ENCODE measurements around the gene TCEANC2.

The TCEANC2 gene

DNA sequence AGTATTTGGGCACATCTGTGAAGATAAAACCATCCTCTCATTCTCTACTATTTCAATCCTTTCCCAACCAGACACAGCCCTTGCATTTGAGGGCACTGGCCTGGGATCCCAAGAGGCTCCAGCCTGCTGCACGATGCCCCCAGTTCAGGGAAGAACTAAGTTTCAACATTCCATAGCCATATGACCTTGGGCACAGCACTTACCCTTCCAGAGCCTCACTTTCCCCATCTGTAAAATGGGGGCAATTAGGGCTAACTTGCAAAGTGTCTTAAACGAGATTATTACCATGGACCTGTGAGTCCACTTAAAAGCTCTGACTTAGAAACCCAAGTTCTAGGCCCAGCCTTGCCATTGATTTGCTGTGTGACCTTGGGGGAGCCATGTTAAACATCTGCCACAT lies 76.5 kb downstream of the TCEANC2 start:
- in situ Hi-C loops (cut with MboI; ENCODE audit: low sequenced_read_pairs), result no loop called here

DNA sequence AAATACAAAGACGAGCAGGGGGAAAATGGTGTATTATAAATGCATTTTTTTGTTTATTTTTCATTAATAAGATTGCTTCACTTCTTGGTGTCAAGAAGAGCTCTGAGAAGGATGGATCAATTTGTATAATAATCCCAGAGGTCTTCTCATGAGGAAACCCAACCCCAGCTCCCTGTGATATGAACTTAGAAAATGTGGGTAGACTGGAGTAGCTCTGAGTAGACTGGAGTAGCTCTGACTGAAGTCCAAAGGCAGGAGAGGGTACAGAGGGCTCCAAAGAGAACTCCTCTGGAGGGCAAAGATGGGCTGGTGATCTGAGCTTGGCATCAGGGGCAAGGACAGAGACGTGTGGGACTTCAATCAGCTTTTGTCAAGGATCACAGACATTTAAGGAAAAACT lies 78.0 kb downstream of the TCEANC2 start:
- in situ Hi-C loops (cut with MboI; ENCODE audit: low sequenced_read_pairs), result no loop called here

DNA sequence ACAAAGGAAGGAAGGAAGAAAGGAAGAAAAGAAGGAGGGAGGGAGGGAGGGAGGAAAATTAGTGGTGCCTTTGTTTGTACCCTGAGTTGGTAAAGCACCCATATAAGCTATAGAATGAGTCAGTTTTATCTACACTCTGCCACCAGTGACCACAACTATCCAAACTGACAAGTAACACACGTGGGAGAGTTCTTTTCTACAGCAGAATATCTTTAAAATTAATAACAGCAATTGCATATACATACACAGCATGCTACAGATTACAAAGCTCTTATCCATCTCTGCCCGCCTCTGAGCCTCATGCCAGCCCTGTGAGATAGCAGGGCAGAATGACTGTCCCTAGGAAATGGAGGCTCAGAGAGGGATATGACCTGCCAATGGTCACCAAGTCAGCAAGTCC lies 79.1 kb downstream of the TCEANC2 start:
- in situ Hi-C loops (cut with MboI; ENCODE audit: low sequenced_read_pairs), result no loop called here

DNA sequence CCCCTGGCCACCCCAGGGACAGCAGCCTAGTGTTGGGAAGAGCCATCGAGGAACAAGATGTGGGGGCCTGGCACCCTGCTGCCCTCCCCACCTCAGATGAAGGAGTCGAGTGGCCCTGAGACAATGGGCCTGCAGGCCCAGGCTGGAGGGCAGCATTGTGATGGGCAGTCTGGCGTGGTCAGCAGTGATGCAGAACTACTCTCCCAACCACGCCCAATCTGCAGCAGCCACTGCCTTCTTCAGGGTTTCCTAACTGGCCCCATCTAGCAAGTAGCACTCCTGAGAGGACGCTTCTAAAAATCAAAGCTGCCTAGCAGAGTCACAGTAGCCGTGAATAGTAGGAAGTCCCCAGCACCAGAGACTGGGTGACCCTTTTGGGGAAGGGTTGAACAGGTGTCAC lies 80.9 kb downstream of the TCEANC2 start:
- in situ Hi-C loops (cut with MboI; ENCODE audit: low sequenced_read_pairs), result no loop called here

DNA sequence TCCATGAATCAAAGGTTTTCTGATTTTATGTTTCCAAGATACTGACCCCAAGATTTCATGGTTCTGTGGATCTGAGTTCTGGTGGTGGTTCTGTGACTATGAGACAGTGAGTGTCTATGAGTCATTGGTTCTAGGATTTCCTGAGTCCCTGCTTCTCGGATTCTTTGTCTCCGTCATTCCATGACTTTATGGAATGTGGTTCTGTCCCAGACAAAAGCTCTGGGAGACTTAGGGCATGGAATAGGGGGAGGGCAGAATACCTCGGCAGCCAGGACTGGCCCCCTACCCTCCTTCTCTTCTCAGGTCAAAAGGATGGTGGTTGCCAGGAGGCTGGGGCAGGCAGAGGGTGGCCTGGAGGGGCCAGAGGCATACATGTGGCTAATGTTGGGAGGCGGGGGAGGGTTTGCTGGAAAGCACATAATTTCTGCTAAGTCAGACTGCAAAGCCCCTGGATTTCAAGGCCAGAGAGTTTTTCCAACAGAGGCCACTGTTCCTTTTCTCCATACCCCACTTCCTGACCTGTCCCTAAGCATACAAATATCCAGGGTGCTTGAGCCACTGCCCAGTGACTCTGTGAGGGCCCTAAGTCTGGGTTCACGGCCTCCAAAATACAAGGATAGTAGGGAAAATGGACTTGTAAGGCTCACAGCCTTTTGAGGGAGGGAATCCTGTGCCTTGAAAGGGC lies 82.2 kb downstream of the TCEANC2 start:
- in situ Hi-C loops (cut with MboI; ENCODE audit: low sequenced_read_pairs), result no loop called here

DNA sequence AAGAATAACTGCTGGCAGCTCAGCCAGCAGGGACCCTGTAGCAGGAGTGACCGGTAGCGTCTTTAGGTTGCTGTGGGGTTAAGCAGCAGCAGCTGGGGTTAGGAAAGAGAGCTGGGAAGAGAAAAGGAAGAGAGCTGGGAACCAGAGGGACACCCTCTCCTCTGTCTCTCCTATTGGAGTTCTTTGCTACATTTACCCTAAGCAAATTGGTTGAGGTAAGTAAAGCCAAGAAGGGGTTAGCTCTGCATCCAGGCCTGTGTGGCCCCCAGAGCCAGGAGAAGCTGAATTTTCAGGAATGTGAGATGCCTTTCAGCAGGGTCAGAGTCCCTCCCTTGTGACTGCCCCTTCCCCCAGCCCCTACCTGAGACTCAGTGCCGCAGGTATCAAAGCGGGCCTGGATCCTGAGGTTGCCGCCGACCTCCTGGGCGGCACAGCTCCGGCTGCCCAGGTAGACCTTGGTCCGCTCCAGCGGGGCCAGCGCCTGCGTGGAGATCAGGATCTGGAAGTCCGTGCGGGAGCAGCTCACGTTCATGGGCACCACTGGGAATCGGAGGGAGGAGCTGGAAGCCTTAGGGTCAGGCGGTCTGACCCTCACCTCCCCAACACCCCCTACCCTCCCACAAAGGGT lies 83.0 kb downstream of the TCEANC2 start:
- in situ Hi-C loops (cut with MboI; ENCODE audit: low sequenced_read_pairs), result no loop called here

DNA sequence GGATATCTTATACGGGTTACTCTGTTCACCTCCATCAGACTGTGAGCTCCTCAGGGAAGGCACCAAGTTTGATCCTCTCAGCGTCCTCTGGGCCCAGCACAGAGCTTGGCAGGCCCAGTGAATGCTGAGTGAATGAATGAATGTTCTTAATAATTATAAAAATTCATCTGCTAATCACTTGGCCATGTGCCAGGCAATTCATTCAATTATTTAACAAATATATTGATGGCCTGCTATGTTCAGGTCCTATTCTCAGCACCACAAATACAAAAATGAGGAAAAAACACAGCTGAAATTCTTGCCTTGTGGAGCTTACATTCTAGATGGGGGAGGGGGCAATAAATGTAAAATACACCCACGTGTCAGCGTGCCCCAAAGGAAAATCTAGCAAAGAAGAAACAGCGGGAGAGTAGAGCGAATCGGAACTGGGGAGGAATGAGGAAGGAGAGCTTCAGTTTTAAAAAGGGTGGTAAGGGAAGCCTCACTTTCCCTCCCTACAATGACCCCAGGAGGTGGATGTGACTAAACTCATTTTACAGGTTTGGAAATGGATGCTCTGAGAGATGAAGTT lies 83.6 kb downstream of the TCEANC2 start:
- in situ Hi-C loops (cut with MboI; ENCODE audit: low sequenced_read_pairs), result no loop called here

DNA sequence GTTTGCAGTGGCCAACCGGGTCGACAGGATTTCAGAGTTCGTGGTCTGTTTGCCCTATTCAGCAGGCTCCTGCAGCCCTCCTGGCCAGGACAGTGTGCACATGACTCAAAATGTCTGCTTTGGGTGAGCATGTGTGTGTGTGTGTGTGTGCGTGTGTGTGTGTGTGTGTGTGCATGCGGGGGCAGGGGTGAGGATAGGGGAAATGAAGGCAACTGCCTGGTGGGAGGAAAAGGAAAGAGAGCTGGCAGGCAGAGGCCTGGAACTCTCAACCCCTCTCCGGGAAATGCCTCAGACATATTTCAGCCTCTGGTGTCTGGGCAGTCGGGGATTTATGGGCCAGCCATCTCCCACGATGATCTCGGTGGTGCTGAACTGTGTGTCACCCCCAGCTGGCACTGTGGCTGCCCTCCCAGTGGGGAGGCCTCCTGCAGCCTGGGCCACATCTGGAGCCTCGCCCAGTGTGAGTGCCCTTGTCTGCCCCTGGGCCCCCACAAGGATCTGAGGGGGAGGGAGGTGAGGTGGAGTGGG lies 84.2 kb downstream of the TCEANC2 start:
- in situ Hi-C loops (cut with MboI; ENCODE audit: low sequenced_read_pairs), result no loop called here

DNA sequence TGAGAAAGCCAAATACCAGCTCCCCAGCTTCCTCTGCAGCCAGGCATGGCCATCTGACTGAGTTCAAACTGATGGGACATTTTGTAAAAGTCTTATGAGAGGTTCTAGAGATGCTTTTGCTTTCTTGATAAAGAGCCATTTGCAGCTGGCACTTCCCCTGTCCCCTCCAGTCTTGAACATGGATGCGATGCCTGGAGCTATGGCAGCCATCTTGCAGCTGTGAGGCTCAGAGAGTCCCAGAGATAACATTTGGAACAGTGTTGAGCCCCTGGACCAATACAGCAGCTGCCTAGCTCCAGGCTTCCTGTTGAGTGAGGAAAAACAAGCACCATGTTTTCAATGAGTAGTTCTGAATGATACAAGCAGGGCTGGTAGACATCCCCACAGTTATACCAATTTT lies 85.6 kb downstream of the TCEANC2 start:
- in situ Hi-C loops (cut with MboI; ENCODE audit: low sequenced_read_pairs), result no loop called here

DNA sequence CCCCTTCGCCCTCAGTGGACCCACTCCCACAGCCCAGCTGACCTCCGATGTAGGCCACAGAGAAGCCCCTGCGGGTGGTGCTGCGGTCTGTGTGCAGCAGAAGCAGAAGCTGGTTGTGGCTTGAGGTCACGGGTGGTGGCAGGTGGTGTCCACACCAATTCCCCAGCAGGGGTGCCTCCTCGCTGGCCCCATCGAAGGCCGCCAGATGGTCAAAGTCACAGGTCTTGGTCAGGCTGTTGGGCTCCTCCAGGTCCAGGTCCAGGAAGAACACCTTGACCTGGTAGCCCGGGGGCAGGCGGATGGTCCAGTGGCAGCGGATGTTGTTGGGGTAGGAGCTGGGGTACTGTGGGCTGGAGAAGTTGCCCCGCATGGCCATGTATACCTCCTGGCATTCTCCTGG lies 86.3 kb downstream of the TCEANC2 start:
- in situ Hi-C loops (cut with MboI; ENCODE audit: low sequenced_read_pairs), result no loop called here

DNA sequence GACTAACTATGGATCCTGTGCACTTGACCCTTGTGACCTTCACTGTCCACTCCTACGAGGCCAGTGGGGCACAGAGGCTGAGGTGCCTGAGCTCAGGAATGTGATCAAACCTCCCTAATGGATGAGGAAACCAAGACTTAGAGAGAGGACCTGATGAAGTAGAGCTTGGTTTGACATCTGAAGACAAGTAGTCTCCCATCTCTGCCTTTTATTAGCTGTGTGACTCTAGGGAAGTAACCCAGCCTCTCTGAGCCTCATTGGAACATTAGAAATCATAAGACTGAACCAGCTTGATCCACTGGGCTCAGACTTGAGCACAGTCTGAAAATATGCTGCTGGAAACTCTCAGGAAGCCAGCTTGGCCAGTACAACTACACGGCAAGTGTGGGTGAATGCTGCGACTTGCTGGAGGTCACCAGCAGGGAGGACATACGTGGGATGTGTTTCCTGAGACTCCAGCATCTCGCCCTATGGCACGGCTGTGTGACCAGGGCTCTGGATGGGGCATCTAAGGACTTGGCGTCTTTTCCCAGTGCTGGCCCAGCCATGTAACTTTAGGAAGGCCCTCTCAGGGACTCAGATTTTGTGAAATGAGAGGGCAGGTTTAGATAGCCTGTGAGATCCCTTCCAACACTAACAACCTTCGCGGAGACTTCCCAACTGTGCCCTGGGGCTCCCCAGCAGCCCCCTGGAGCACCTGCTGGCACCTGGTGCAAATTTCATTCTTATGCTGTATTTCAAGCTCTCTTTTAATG lies 88.9 kb downstream of the TCEANC2 start:
- in situ Hi-C loops (cut with MboI; ENCODE audit: low sequenced_read_pairs), result no loop called here

DNA sequence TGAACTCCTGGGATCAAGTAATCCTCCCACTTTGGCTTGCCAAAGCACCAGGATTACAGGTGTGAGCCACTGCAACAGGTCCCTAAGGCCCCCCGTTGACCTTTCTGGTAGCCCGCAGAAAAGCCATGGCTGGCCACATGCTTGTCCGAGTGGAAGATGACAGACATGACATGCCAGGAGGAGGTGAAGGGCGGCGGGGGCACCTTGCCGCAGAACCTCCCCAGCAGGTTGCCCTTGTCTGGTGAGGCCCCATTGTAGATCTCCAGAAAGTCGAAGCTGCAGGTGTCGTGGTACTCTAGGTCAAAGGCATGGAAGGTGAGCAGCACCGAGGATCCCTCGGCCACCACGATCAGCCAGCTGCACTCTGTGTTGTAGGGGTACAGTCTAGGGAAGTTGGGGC lies 91.0 kb downstream of the TCEANC2 start:
- in situ Hi-C loops (cut with MboI; ENCODE audit: low sequenced_read_pairs), result no loop called here

DNA sequence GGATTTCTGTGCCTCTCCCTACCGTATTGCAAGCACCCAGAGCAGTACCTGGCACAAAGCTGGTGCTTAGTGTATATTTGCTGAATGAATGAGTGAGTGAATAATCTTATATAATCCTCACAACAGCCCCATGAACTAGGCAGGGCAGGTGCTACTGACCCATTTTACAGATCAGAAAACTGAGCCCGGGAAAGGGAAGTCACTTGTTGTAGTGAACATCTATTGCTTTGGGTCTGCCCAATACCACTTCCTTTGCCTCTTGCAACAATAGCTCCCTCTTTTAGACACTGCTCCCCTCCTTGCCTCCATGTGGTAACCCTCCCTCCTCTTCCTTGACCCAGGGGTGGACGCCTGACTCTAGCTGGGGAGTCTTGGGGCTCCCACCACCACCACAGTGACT lies 96.3 kb downstream of the TCEANC2 start:
- in situ Hi-C loops (cut with MboI; ENCODE audit: low sequenced_read_pairs), result no loop called here

DNA sequence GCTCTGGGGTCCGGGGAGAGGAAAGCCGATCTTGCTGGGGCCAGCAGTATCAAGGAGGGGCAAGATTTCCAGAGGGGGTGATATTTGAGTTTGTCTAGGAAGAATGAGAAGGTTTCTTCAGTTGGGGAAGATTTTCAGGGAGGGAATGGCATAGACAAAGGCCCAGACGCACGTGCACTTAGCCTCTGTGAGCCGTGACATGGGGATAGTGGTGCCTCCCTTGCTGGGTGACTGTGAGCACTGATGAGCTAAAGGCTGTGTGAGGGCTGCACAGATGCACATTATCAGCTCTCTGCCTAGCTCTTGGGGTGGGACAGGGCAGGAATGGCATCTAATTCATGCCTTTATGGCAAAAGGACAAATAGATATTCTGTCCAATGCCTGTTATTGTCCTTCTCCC lies 97.6 kb downstream of the TCEANC2 start:
- in situ Hi-C loops (cut with MboI; ENCODE audit: low sequenced_read_pairs), result no loop called here

DNA sequence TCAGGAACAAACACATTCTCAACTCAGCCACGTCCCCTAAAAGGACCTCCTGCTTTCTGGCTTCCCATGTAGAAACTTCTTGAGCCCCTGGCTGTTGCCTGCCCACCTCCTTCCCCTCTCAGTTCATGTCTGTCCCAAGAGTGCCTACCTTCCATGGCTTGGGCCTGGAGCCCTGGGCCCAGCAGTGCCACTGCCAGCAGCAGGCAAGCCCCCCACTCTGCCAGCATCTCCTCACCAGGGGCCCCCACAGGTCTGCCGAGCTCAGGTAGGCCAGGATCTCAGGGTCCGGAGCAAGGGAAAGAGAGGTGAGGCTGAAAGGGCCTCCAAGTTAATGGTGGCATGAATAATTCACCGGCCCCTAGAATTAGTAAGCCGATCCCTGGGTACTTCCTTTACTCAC lies 99.3 kb downstream of the TCEANC2 start, which contains the start of gene CDCP2:
Gene CDCP2 (minus strand): TSS at position 305 of the 400 bp plus-strand sequence. CDS start 78 bp downstream, at position 227.
- in situ Hi-C loops (cut with MboI; ENCODE audit: low sequenced_read_pairs), result no loop called here

DNA sequence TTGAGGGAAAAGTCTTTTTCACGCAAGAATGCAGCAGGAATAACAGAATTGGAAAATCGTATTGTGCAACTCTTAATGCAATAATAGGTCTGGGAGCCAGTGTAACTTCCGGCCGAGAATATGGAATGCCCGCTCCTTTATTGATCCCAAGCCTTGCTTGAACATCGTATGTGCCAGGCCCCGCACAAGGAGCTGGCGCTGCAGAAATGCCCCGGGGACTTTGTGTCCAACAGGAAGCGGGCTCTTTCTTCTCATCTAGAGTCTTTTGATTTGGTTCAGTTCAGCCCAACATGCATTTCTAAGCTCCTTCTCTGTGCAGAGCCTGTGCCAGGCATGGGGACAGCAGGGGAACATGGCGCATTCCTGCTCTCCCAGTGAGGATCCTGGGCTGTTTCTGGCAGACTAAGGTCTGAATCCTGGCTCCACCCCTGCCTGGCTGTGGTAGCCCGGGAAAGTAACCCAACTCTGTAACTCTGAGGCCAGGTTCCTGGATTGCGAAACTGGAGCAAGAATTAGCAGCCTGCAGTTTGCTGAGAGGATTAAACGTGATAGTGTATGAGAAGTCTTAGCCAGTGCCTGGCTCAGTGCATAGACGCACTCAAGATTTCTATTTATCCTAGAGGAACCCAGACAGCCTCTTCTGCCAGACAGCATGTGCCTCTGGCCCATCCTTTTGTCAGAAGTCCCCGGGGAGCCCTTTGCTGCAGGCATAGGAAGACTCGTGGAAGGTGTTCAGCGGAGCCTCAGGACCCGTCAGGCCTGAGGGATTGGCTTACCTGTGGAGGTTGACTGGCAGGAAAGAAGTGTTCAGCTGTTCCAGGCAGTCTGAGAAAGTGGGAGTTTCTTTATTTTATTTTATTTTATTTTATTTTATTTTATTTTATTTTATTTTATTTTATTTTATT lies 100.4 kb downstream of the TCEANC2 start:
- in situ Hi-C loops (cut with MboI; ENCODE audit: low sequenced_read_pairs), result no loop called here

Data from hTERT RPE-1 (cell line).